ENCODE data around the gene CDC25B. TPM values are rescaled to one million over a fixed set of nuclear protein-coding genes. Genes with fewer than 3 reads are reported as not detected.
A peak's percentile ranks its signal among the peaks of the same experiment; 100 is the strongest.

The CDC25B gene
- total RNA-seq, 1 donor = 23.5 TPM

DNA sequence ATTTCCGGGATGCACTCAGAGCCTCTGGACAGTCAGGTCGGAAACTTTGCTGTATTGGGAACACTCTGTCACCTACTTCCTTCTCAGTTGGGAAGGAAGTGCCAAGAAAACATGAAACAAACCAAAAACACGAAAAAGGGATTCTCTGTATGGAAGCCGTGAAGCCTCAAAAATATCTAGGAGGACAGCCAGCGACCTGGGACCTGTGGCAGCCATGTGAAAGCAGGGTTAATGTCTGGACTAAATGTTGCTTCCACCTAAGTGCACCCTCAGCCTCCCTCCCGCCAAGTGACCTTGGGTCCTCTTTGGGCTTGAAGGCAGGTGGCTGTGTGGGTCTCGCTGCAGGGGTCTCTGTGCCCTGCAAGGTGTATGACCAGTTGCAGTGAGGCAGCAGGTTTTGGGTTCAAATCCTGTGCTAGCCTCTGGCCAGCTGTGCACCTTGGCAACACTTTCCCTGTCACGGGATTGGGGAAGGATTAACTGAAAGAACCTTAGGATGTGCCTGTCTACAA, 51.4 kb downstream of the CDC25B start:
- Histone ChIP-seq H3K79me2 (ENCODE audit: insufficient read depth, low read length) (peaks cover 53% of the 10 kb centered on the region), H3K27ac (ENCODE audit: low read depth, low read length) (peak overlapping the region; percentile 82), H3K4me3 (ENCODE audit: insufficient read depth, low read length) (peak overlapping the region; percentile 96), H3K4me2 (ENCODE audit: insufficient read depth, low read length) (peak overlapping the region; percentile 98), H3K27me3 (ENCODE audit: insufficient read depth, low read length) (no peaks in the 10 kb centered on the region), H4K20me1 (ENCODE audit: insufficient read depth, low read length) (peaks cover 9% of the 10 kb centered on the region), H3K36me3 (ENCODE audit: insufficient read depth, low read length) (peaks cover 6% of the 10 kb centered on the region), H3K9me3 (ENCODE audit: low read depth, low read length) (no peaks in the 10 kb centered on the region), H3K4me1 (ENCODE audit: insufficient read depth, low read length) (peaks cover 22% of the 10 kb centered on the region), H2AFZ (ENCODE audit: low read length) (peak overlapping the region; percentile 85)
- no peak for DNase-seq (ENCODE audit: insufficient read length, low spot score, missing footprints)
- TF ChIP-seq, protein P1, sequence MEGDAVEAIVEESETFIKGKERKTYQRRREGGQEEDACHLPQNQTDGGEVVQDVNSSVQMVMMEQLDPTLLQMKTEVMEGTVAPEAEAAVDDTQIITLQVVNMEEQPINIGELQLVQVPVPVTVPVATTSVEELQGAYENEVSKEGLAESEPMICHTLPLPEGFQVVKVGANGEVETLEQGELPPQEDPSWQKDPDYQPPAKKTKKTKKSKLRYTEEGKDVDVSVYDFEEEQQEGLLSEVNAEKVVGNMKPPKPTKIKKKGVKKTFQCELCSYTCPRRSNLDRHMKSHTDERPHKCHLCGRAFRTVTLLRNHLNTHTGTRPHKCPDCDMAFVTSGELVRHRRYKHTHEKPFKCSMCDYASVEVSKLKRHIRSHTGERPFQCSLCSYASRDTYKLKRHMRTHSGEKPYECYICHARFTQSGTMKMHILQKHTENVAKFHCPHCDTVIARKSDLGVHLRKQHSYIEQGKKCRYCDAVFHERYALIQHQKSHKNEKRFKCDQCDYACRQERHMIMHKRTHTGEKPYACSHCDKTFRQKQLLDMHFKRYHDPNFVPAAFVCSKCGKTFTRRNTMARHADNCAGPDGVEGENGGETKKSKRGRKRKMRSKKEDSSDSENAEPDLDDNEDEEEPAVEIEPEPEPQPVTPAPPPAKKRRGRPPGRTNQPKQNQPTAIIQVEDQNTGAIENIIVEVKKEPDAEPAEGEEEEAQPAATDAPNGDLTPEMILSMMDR (IDR thresholded peaks at IDR 0.05; ENCODE audit: extremely low read depth, low read depth, low read length) = no peak

DNA sequence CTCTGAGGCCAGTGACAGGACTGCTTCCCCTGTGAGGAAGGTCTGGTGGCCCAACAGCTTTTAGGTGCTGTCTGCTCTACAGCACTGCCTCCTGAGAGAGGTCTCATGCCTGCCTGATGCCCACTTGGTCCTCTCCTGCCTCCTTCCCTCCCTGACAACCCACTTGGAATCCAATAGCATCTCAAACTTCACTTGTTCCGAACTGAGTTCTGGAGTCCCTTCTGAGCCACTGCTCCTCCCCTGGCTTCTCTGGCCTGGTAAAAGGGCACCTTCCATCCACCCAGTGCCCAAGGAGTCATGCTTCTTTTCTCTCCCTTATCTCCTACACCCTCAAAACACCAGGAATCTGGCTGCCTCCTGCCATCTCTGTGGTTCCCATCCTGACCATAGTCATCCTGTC, 52.5 kb downstream of the CDC25B start:
- H3K9me3 ChIP-seq (ENCODE audit: low read depth, low read length) = no peaks in the 10 kb centered on the region
- no peak overlapping the region for H2AFZ ChIP-seq (ENCODE audit: low read length)
- H3K4me3 ChIP-seq (ENCODE audit: insufficient read depth, low read length) = no peak overlapping the region
- H3K27ac ChIP-seq (ENCODE audit: low read depth, low read length) = no peak overlapping the region
- H3K27me3 ChIP-seq (ENCODE audit: insufficient read depth, low read length) = no peaks in the 10 kb centered on the region
- peaks cover 53% of the 10 kb centered on the region for H3K79me2 ChIP-seq (ENCODE audit: insufficient read depth, low read length)
- peaks cover 13% of the 10 kb centered on the region for H3K4me1 ChIP-seq (ENCODE audit: insufficient read depth, low read length)
- TF ChIP-seq, protein P1 (IDR thresholded peaks at IDR 0.05; ENCODE audit: extremely low read depth, low read depth, low read length) = no peak
- H4K20me1 ChIP-seq (ENCODE audit: insufficient read depth, low read length) = peaks cover 9% of the 10 kb centered on the region
- peaks cover 6% of the 10 kb centered on the region for H3K36me3 ChIP-seq (ENCODE audit: insufficient read depth, low read length)
- no peak overlapping the region for H3K4me2 ChIP-seq (ENCODE audit: insufficient read depth, low read length)
- DNase-seq (ENCODE audit: insufficient read length, low spot score, missing footprints) = peak; percentile 53

DNA sequence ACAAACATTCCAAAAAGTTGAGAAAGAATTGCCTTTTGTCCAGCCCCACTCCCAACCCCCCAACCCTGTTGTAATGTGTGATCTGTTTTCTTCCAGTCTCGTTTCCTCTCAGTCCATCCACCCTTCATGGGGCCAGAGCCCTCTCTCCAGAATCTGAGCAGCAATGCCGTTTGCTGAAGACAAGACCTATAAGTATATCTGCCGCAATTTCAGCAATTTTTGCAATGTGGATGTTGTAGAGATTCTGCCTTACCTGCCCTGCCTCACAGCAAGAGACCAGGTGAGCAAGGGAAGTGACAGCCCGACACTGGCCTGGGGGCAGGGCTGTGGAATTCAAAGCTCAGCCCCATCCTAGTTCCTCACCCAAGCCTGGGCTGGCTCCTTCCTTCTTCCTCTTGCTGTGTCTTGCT, 58.4 kb downstream of the CDC25B start:
- Histone ChIP-seq H2AFZ (ENCODE audit: low read length) (no peak overlapping the region), H3K4me1 (ENCODE audit: insufficient read depth, low read length) (no peaks in the 10 kb centered on the region), H3K9me3 (ENCODE audit: low read depth, low read length) (no peaks in the 10 kb centered on the region), H4K20me1 (ENCODE audit: insufficient read depth, low read length) (peaks cover 10% of the 10 kb centered on the region), H3K4me3 (ENCODE audit: insufficient read depth, low read length) (no peak overlapping the region), H3K4me2 (ENCODE audit: insufficient read depth, low read length) (no peak overlapping the region), H3K79me2 (ENCODE audit: insufficient read depth, low read length) (peaks cover 36% of the 10 kb centered on the region), H3K27ac (ENCODE audit: low read depth, low read length) (no peak overlapping the region), H3K27me3 (ENCODE audit: insufficient read depth, low read length) (no peaks in the 10 kb centered on the region), H3K36me3 (ENCODE audit: insufficient read depth, low read length) (peaks cover 35% of the 10 kb centered on the region)
- DNase-seq (ENCODE audit: insufficient read length, low spot score, missing footprints) = peak; percentile 1
- TF ChIP-seq, protein P1 (IDR thresholded peaks at IDR 0.05; ENCODE audit: extremely low read depth, low read depth, low read length) = no peak

Other genes with a start within 250 kb of the CDC25B start
- gene GFRA4, start 132.9 kb upstream of the CDC25B start, total RNA-seq = not detected in 2 replicates
- 3.5 and 11.2 TPM in 2 replicates for gene ADAM33, start 114.3 kb upstream of the CDC25B start, total RNA-seq
- gene SIGLEC1, start 83.7 kb upstream of the CDC25B start, total RNA-seq = under 0.01 TPM in 1 of 2 replicates, not detected in the other
- gene HSPA12B, start 63.6 kb upstream of the CDC25B start, total RNA-seq = not detected in 2 replicates
- gene ADISSP, start 28.6 kb upstream of the CDC25B start, total RNA-seq = 15.3 and 18.5 TPM in 2 replicates
- gene SPEF1, start 14.9 kb upstream of the CDC25B start, total RNA-seq = under 0.01 TPM in 1 of 2 replicates, not detected in the other
- gene CENPB, start 9.6 kb upstream of the CDC25B start, total RNA-seq = 95.5 and 101 TPM in 2 replicates
- gene AP5S1, start 24.2 kb downstream of the CDC25B start, total RNA-seq = 23.9 and 25.3 TPM in 2 replicates
- 32.1 and 32.2 TPM in 2 replicates for gene MAVS, start 50.5 kb downstream of the CDC25B start, total RNA-seq
- gene PANK2, start 93.1 kb downstream of the CDC25B start, total RNA-seq = 57.2 and 60.4 TPM in 2 replicates
- gene RNF24, start 219.2 kb downstream of the CDC25B start, total RNA-seq = 22.4 and 25.6 TPM in 2 replicates

All from osteoblast (primary cell).